ENCODE results near the gene OR1F1.

GRCh38 chr16:3252967-3253366 lies 65.0 kb downstream of the OR1F1 start:
- TF ChIP-seq TEAD4 (IDR thresholded peaks at IDR 0.05) (no peak), EP300 (IDR thresholded peaks at IDR 0.05; ENCODE audit: borderline replicate concordance) (no peak), TCF12 (IDR thresholded peaks at IDR 0.05; ENCODE audit: low read depth) (no peak), ZBTB7A (IDR thresholded peaks at IDR 0.05; ENCODE audit: low read depth) (no peak), TAF1 (IDR thresholded peaks at IDR 0.05; ENCODE audit: low read depth) (no peak), YY1 (IDR thresholded peaks at IDR 0.05; ENCODE audit: low read depth) (no peak), CREB1 (IDR thresholded peaks at IDR 0.05; ENCODE audit: low read depth) (no peak), CEBPB (IDR thresholded peaks at IDR 0.05) (no peak), NFIC (IDR thresholded peaks at IDR 0.05) (no peak), RAD21 (IDR thresholded peaks at IDR 0.05; ENCODE audit: low read depth) (no peak), EGR1 (IDR thresholded peaks at IDR 0.05) (no peak)
- TF ChIP-seq, protein P1, sequence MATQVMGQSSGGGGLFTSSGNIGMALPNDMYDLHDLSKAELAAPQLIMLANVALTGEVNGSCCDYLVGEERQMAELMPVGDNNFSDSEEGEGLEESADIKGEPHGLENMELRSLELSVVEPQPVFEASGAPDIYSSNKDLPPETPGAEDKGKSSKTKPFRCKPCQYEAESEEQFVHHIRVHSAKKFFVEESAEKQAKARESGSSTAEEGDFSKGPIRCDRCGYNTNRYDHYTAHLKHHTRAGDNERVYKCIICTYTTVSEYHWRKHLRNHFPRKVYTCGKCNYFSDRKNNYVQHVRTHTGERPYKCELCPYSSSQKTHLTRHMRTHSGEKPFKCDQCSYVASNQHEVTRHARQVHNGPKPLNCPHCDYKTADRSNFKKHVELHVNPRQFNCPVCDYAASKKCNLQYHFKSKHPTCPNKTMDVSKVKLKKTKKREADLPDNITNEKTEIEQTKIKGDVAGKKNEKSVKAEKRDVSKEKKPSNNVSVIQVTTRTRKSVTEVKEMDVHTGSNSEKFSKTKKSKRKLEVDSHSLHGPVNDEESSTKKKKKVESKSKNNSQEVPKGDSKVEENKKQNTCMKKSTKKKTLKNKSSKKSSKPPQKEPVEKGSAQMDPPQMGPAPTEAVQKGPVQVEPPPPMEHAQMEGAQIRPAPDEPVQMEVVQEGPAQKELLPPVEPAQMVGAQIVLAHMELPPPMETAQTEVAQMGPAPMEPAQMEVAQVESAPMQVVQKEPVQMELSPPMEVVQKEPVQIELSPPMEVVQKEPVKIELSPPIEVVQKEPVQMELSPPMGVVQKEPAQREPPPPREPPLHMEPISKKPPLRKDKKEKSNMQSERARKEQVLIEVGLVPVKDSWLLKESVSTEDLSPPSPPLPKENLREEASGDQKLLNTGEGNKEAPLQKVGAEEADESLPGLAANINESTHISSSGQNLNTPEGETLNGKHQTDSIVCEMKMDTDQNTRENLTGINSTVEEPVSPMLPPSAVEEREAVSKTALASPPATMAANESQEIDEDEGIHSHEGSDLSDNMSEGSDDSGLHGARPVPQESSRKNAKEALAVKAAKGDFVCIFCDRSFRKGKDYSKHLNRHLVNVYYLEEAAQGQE (IDR thresholded peaks at IDR 0.05; ENCODE audit: low read depth), result no peak
- TF ChIP-seq, protein P2, sequence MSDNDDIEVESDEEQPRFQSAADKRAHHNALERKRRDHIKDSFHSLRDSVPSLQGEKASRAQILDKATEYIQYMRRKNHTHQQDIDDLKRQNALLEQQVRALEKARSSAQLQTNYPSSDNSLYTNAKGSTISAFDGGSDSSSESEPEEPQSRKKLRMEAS (IDR thresholded peaks at IDR 0.05), result no peak
- TF ChIP-seq, protein P3, sequence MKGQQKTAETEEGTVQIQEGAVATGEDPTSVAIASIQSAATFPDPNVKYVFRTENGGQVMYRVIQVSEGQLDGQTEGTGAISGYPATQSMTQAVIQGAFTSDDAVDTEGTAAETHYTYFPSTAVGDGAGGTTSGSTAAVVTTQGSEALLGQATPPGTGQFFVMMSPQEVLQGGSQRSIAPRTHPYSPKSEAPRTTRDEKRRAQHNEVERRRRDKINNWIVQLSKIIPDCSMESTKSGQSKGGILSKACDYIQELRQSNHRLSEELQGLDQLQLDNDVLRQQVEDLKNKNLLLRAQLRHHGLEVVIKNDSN (IDR thresholded peaks at IDR 0.05), result no peak
